GM19099 (cell line): ENCODE measurements around the gene GMPR.

Experiments
- POLR2A ChIP-seq: IDR thresholded peaks from 3 replicates; pipeline ENCODE4 v1.6.1; 2011; ENCODE audit warnings: low read depth; ENCODE audit not compliant: insufficient read length; ENCODE audit errors: extremely low read depth

GMPR gene

GRCh38 chr6:16238057-16238962 lies at the start of gene GMPR:
Gene GMPR, plus strand, starts transcription at chr6:16238587. Its CDS starts 107 bp downstream, at chr6:16238694.
- peak; percentile 31 for TF ChIP-seq POLR2A

- no peak for TF ChIP-seq POLR2A
Measured at GRCh38 chr6:16190214-16190613, 48.2 kb upstream of the GMPR start.

GRCh38 chr6:16196260-16196983 lies 42.0 kb upstream of the GMPR start:
- TF ChIP-seq POLR2A, result no peak

- TF ChIP-seq POLR2A, result no peak
Measured at GRCh38 chr6:16196984-16197546, 41.3 kb upstream of the GMPR start.

GRCh38 chr6:16198061-16198705 lies 40.2 kb upstream of the GMPR start:
- TF ChIP-seq POLR2A, result no peak

GRCh38 chr6:16199804-16200203 lies 38.6 kb upstream of the GMPR start:
- no peak for TF ChIP-seq POLR2A

- no peak for TF ChIP-seq POLR2A
Measured at GRCh38 chr6:16200321-16200883, 38.0 kb upstream of the GMPR start.

GRCh38 chr6:16201706-16202105 lies 36.7 kb upstream of the GMPR start:
- no peak for TF ChIP-seq POLR2A

- no peak for TF ChIP-seq POLR2A
Measured at GRCh38 chr6:16204653-16205376, 33.6 kb upstream of the GMPR start.

GRCh38 chr6:16205377-16206144 lies 32.8 kb upstream of the GMPR start:
- no peak for TF ChIP-seq POLR2A

GRCh38 chr6:16206595-16207037 lies 31.8 kb upstream of the GMPR start:
- no peak for TF ChIP-seq POLR2A

GRCh38 chr6:16208989-16209388 lies 29.4 kb upstream of the GMPR start:
- TF ChIP-seq POLR2A, result no peak

- no peak for TF ChIP-seq POLR2A
Measured at GRCh38 chr6:16209539-16209938, 28.8 kb upstream of the GMPR start.

- no peak for TF ChIP-seq POLR2A
Measured at GRCh38 chr6:16212276-16212675, 26.1 kb upstream of the GMPR start.
